Cardiac muscle cell (in vitro differentiated cells and primary cell): ENCODE results near the gene CPT1B. TPM values are rescaled to one million over a fixed set of nuclear protein-coding genes. Genes with fewer than 3 reads are reported as not detected.

Source experiments
- DNase-seq, 2 donors: peaks; one replicate each; pipeline versions ENCODE4 v3.0.0 to v3.0.0-alpha.2; 2010 to 2017; ENCODE audit warnings: low read depth in 1 of 2, low spot score in 1 of 2
- H3K27ac ChIP-seq: fragments of 200-600 bp; sonication (generic); 2 replicates; pipeline ENCODE4 v1.5.1; 2016
- H3K27me3 ChIP-seq: fragments of 200-600 bp; sonication (generic); 2 replicates; pipeline ENCODE4 v1.6.0; 2016; ENCODE audit warnings: control low read depth
- H3K36me3 ChIP-seq: fragments of 200-600 bp; sonication (generic); 2 replicates; pipeline ENCODE4 v1.5.1; 2016; ENCODE audit warnings: control low read depth
- H3K4me1 ChIP-seq: fragments of 200-600 bp; sonication (generic); 2 replicates; pipeline ENCODE4 v1.8.1; 2017; ENCODE audit warnings: low read depth, mild to moderate bottlenecking, mixed run types
- H3K4me3 ChIP-seq: fragments of 200-600 bp; sonication (generic); 2 replicates; pipeline ENCODE4 v1.5.1; 2016; ENCODE audit warnings: mild to moderate bottlenecking
- H3K9me3 ChIP-seq: fragments of 200-600 bp; sonication (generic); 2 replicates; pipeline ENCODE4 v1.5.1; 2017; ENCODE audit warnings: low read depth, mild to moderate bottlenecking, control low read depth
- CTCF ChIP-seq: IDR thresholded peaks from 2 replicates; pipeline ENCODE4 v1.5.1; 2012; ENCODE audit warnings: low read depth, mild to moderate bottlenecking, low read length
- polyA plus RNA-seq: library from polyadenylated mRNA; unstranded; fragments of >200 nt; fragmentation: Nextera tagmentation; extraction: Ambion mirVana; gene quantifications from 2 replicates; pipeline ENCODE4 v1.2.1, GENCODE V29; 2016
- total RNA-seq: library from RNA; depleted of rRNA; stranded (reverse); fragments of >200 nt; gene quantifications from 2 replicates; pipeline ENCODE4 v1.2.3, GENCODE V29; 2016

Gene CPT1B
- total and polyA plus RNA-seq, 2 experiments from 2014 or later = 39.1 to 58.7 TPM

- TF ChIP-seq CTCF = no peak
- peaks cover 12% of the 10 kb centered on the region for H3K27me3 ChIP-seq
- H3K4me3 ChIP-seq = no peak overlapping the region
- no peaks in the 10 kb centered on the region for H3K4me1 ChIP-seq
- peak; percentile 13 to 25 for DNase-seq
- no peak overlapping the region for H3K27ac ChIP-seq
- H3K36me3 ChIP-seq = no peaks in the 10 kb centered on the region
- no peaks in the 10 kb centered on the region for H3K9me3 ChIP-seq
Measured at GRCh38 chr22:50613291-50613981, 35.2 kb upstream of the CPT1B start.

- Histone ChIP-seq H3K27me3 (peaks cover 16% of the 10 kb centered on the region), H3K4me1 (no peaks in the 10 kb centered on the region), H3K9me3 (no peaks in the 10 kb centered on the region), H3K36me3 (no peaks in the 10 kb centered on the region), H3K27ac (no peak overlapping the region), H3K4me3 (no peak overlapping the region)
- DNase-seq = no peak
- no peak for TF ChIP-seq CTCF
Measured at GRCh38 chr22:50612528-50613221, 34.4 kb upstream of the CPT1B start.

- TF ChIP-seq CTCF = no peak
- H3K27me3 ChIP-seq = peaks cover 21% of the 10 kb centered on the region
- no peak overlapping the region for H3K27ac ChIP-seq
- DNase-seq = no peak
- H3K4me1 ChIP-seq = no peaks in the 10 kb centered on the region
- H3K9me3 ChIP-seq = no peaks in the 10 kb centered on the region
- H3K36me3 ChIP-seq = no peaks in the 10 kb centered on the region
- H3K4me3 ChIP-seq = no peak overlapping the region
Measured at GRCh38 chr22:50612168-50612527, 33.9 kb upstream of the CPT1B start.

GRCh38 chr22:50611341-50612060 lies 33.3 kb upstream of the CPT1B start:
- TF ChIP-seq CTCF = no peak
- Histone ChIP-seq H3K27ac (no peak overlapping the region), H3K4me3 (no peak overlapping the region), H3K36me3 (no peaks in the 10 kb centered on the region), H3K4me1 (no peaks in the 10 kb centered on the region), H3K9me3 (no peaks in the 10 kb centered on the region), H3K27me3 (peaks cover 27% of the 10 kb centered on the region)
- no peak for DNase-seq

GRCh38 chr22:50610581-50610980 lies 32.4 kb upstream of the CPT1B start:
- no peak overlapping the region for H3K4me3 ChIP-seq
- H3K4me1 ChIP-seq = no peaks in the 10 kb centered on the region
- peaks cover 35% of the 10 kb centered on the region for H3K27me3 ChIP-seq
- no peak overlapping the region for H3K27ac ChIP-seq
- DNase-seq = no peak
- H3K9me3 ChIP-seq = no peaks in the 10 kb centered on the region
- no peak for TF ChIP-seq CTCF
- no peaks in the 10 kb centered on the region for H3K36me3 ChIP-seq
